HG03196 (cell line): ENCODE results near the gene AKAP13.
"Not testable (repeated sequence)": the region's sequence is repeated elsewhere in the genome, so short reads cannot be mapped to it uniquely, and the experiment has no call there.

Source experiments
- ATAC-seq: cut with Tn5 transposase; IDR thresholded peaks from one replicate; pipeline ENCODE4 v1.9.1; 2021; ENCODE audit not compliant: unreplicated experiment

The AKAP13 gene, protein sequence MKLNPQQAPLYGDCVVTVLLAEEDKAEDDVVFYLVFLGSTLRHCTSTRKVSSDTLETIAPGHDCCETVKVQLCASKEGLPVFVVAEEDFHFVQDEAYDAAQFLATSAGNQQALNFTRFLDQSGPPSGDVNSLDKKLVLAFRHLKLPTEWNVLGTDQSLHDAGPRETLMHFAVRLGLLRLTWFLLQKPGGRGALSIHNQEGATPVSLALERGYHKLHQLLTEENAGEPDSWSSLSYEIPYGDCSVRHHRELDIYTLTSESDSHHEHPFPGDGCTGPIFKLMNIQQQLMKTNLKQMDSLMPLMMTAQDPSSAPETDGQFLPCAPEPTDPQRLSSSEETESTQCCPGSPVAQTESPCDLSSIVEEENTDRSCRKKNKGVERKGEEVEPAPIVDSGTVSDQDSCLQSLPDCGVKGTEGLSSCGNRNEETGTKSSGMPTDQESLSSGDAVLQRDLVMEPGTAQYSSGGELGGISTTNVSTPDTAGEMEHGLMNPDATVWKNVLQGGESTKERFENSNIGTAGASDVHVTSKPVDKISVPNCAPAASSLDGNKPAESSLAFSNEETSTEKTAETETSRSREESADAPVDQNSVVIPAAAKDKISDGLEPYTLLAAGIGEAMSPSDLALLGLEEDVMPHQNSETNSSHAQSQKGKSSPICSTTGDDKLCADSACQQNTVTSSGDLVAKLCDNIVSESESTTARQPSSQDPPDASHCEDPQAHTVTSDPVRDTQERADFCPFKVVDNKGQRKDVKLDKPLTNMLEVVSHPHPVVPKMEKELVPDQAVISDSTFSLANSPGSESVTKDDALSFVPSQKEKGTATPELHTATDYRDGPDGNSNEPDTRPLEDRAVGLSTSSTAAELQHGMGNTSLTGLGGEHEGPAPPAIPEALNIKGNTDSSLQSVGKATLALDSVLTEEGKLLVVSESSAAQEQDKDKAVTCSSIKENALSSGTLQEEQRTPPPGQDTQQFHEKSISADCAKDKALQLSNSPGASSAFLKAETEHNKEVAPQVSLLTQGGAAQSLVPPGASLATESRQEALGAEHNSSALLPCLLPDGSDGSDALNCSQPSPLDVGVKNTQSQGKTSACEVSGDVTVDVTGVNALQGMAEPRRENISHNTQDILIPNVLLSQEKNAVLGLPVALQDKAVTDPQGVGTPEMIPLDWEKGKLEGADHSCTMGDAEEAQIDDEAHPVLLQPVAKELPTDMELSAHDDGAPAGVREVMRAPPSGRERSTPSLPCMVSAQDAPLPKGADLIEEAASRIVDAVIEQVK (N-terminal part only)

DNA sequence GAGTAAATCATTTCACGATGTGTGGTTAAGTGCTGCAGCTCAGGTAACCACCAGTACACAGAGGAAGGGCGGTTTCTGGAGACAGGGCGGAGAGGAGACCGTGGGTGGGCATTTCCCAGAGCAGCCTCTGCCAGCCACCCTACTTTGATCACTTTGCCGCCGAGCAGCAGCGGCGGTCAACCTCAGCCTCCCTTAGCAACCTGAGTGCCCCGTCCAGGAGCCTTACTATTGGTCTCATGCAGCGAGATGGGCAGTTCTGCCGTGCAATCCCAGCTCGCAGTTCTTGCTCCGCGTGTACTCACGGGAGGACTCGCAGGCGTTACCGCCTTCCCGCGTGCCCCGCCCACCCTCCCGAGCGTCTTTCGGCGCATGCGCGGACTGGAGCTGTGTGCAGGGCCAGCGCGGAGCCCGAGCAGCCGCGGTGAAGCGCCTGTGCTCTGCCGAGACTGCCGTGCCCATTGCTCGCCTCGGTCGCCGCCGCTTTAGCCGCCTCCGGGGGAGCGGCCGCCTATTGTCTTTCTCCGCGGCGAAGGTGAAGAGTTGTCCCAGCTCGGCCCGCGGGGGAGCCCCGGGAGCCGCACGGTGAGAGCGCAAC lies at the start of gene AKAP13:
Gene AKAP13 (plus strand): TSS at position 387 of the 595 bp plus-strand sequence. CDS start 105,118 bp downstream, outside the sequence.
- ATAC-seq = peak; percentile 84

DNA sequence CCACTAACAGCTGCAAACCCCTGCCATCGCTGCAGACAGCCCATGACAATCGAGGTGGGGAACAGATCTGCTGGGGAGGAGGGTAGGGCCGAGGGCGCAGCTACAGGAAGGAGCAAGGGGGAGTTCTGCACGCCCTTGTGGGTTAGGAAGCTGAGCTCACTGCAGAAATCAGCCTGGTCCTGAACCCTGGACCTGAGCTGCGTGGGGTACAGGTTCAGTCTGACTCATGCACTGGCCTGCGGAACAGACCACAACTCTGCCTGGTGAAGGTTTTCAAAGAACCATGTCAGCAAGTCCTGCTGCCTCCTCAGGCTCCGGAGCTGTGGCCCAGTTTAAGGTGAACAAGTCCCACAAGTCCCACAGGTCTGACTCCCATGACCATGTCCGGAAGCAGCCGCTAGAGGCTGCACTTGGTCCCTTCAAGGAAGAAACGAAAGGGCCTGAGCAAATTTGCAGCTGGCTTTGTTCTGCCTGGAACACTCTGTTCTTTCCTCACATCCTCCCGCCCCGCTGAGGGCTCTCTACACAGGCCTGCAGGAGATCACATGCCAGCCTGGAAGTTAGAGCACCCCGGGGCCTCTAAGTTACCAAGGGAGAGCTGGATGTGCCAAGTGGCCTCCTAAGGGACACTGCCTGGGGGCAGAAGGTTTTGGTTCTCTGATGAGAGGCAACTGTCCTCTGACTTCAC lies 49.4 kb upstream of the AKAP13 start:
- peak; percentile 60 for ATAC-seq

DNA sequence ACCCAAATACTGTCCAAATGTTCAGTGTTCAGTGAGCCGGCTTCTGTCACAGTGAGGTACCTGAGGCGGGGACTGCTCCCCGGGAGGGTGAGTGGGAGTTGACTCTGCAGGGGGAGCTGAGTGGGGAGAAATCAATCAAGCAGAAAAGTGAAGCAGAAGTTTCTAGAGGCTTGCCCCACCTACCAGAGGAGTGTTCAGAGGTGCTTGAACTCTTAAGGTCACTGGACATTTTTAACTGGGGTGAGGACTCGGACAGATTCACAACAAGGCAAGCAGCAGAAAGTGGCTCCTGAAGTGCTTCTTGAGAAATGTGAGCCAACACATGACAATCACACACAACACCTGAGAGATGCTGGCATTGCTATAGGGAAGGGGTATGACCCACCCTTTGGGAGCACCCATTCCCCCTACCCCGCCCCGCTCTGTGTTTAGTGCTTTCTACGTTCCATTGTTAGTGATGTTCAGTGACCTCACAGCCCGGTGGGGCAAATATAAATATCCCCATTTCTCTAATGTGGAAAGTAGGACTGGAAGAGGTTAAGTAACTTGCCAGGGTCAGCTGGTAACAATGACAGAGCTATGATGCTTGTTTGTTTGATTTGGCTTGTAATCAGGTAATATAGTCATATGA lies 48.6 kb upstream of the AKAP13 start:
- peak; percentile 2 for ATAC-seq

DNA sequence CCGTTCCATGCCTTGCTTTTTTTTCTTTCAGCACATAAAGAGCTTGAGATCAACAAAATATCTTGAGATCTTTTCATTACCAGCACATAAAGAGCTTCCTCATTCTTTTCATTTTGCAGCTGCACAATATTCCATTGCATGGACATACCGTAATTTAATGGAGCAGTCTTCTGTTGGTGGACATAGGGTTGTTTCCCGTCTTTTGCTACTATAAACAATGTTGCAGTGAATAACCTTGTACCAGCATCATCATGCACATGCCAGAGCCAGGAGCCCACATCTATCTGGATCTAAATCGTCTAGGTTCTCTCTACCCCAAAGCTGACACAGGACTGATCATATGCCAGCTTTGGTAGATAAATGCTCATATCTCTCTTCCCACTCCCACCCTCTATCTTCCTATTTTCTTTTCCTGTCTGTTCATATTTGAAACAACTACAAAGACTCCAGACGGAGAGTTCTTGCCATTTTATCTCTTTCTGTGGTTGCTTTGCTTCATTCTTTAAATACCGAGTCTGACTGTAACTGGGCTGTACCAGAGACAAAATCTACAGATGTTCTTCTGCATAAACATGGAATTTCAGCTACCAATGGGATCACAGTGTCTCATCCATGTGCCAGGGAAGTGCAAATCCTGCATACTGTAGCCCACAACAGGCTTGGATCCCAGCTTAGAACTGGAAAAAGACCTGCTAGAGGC lies 47.1 kb upstream of the AKAP13 start:
- ATAC-seq = no peak

DNA sequence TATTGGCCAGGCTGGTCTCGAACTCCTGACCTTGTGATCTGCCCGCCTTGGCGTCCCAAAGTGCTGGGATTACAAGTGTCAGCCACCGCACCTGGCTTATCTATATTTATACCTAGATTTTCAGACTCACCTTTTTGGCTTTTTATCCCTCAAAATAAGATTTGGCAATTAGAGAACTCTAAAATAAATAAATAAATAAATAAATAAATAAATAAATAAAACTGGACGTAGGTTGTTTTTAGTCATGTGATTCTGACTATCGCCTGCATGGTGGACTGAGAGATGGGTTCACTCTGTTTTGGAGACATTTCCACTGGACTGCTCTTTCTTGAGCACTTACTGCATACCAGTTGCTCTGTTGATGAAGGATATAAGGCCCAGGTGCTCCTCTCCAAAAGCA lies 46.2 kb upstream of the AKAP13 start:
- no peak for ATAC-seq

DNA sequence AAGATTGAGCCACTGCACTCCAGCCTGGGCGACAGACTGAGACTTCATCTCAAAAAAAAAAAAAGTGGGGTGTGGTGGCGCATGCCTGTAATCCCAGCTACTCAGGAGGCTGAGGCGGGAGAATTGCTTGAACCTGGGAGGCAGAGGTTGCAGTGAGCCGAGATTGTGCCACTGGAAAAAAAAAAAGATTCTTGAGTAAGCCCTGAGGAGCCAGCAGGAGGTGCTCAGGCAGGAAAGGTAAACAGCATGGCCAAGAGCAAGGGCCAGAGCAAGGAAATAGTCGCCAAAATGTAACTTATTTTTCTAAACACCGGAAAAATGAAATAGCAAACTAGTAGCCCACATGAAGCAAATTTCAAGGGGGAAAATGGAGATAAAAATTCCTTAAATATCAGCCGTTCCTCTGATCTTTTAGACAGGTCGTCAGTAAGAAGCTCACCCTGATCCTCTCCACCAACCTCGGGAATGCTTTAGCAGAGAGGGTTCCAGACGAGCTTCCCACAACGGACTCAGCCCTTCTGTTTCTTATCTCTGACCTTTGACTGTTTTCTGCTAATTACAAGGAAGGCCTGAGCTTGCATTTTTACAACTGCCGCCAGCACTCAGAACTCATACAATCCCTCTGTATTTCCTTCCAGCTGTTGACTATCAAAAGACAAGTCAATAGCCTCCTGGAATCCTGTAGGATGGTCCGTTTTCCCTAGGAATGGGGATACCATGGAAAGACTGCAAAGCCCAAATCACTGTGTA lies 45.0 kb upstream of the AKAP13 start:
- no peak for ATAC-seq

DNA sequence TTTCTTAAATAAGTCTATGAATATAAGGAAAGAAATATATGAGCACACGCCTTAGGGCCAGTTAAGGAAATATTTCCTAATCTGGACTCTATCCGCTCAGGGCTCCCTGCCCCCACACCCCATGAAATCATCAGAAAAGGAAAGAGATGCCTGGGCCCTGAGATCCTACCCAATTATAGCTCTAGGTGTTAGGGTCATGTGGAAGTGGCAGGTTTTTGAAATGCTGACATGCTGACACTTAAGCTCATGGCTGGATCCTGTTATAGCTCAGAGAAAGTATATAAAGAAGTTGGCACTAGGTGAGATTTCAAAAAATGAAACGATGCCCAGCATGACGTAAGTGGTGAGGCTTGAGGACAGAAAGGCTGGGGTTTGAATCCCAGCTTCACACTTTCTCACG lies 43.5 kb upstream of the AKAP13 start:
- no peak for ATAC-seq

DNA sequence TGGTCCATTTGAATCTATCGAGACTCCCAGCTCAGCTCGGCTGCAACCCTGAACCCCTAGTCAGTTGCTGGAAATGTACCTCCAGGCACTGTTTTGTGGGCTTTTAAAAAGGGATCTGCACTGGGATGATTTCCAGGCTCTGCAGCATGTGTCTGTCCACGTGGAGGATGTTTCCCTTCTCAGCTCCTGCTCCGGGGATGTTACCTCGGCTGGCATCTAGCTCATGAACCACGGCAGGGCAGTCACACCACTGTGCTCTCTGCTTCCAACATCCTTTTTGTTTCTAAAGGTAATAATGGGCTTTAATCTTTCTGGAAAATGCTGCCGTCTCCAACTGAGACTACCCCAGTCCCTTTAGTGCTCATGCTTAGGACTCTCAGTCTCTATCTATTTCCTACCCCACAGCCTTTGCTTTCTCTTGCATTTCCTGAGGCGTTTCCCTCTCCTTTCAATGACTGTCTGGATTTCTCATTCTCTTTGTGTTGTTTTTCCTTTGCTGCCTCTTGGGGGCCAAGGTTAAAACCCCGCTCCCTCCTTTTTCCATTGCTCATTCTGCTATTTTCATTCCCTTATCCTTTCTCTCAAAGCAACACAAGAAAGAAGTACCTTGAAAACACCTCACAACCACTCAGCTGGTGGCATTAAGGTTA lies 42.9 kb upstream of the AKAP13 start:
- ATAC-seq = no peak

DNA sequence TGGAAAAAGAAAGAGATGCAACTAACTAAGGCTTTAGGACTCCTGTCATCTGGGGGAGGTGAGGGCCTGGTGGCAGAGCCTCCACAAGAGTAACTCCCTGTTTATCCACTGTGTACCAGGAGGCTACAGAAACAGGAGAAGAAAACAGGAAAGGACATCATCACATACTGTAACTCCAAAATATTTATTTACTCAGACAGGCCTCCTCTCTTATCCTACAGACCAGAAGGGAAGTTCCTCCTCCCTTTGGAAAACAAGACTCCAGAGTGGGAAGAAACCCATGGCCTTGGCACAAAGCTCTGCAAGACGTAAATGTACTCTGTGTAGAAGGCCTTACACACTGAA lies 40.1 kb upstream of the AKAP13 start:
- ATAC-seq = no peak

DNA sequence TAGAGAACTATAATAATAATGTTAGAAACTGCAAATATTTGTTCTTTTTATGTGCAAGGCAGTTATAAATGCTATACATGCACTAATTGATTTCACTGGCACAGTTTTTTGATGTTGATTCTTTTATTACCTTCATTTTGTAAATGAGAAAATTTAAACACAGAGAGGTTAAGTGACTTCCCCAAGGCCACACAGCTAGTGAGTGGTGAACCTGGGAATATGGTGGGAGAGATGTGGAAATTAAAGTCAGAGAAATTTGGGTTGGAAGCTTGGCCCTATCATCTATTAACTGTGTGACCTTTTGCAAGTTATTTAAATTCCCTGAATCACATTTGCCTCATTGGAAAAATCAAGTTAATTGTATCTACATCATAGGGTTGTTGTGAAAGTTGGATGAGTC lies 39.6 kb upstream of the AKAP13 start:
- ATAC-seq = no peak

DNA sequence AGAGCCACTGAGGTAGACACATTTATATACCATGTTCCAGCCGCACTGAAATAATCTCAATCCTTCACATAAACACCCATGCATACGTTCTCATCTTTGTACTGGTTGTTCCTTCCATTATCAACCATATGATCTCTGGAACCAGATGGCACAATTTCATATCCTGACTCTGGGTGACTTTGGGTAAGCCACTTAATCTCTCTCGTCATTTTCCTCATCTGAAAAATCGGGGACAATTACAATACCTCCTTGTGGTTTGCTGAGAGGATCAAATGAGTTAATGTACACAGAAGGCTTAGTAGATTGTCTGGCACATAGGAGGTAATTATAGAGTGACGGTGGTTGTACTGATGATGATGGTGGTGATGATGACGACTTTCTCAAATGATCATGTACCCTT lies 38.2 kb upstream of the AKAP13 start:
- not testable (repeated sequence) for ATAC-seq

DNA sequence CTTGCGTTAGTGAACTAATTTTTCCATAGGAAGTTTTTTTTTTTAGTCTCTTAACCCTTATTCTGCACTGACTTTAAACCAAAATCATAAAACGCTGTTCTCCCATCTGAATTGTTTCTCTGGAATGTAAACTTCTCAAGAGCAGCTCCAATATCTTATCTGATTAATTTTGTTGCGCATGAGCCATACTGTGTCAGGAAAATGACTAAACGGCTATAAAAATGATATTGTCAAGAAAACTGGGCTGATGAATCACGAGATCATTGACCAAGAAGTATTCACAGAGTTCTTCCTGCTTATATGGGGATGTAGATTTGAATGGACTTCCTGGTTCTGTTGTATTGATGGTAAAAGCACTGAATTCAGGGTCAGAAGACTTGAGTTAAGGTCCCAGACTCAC lies 37.0 kb upstream of the AKAP13 start:
- ATAC-seq = not testable (repeated sequence)

DNA sequence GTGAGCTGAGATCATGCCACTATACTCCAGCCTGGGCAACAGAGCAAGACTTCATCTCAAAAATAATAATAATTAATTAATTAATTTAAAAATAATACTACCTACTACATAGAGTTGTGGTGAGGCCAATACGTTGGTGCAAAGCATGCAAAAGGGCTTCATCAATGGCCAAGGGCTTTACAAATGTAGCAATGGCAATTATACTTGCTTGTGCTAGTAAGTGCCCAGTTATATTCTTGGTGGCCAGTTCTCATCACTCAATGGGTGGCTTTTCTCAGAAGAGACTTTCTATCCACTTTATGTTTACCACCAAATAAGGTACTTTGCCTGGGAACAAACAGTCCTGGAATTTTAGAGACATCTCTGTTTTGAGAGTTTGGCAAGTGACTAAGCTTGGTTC lies 36.2 kb upstream of the AKAP13 start:
- not testable (repeated sequence) for ATAC-seq

DNA sequence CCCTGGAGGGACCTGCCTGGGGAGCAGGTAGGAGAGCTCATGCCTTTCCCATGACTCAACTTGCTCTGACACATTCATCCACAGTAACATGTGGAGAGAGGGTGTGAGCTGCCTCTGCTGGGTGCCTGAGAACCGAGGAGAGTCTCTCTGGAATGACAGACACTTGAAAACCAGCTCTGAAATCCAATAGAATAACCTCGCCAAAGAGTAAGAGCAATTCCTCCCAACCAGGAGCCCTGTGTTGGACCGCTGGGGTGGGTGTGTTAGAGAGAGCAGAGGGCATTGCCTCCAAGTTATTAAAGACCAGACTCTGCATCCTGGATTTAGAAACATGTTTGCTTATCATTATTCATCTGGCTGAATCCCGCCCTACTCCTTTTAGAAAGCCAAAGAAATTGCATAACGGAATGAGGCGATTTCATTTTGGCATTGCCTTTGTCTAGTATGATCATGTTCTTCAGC lies 35.7 kb upstream of the AKAP13 start:
- ATAC-seq = not testable (repeated sequence)

DNA sequence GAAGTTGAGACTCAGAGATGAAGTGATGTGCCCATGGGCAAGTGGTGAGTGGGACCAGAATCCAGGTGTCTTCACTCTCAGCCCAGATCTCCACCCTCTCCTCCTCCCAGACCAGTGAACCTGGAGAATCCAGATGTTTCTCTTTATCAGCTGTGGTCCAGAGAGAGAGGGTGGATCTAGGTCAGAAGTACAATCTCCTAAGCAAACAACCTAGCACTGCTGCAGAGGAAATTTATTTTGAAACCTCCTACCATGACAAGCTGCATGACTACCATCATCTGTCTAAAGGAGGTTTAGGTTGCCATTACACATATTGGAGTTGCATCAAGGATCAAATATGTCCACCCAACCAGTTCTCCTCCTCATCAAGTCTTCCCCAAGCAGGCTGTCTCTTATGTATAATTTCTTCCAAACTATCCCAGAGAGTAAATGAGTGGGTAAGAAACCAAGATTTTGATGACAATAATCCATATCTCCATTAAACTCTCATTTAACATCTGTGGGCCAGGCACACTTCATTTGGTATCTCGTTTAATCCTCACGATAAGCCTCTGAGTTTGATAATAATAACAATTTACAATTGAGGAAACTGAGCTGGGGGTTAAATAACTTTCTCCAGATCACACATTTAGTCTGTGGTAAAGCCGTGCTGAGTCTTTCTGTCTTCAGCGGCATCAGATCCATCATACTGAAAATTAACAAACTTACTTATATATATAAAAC lies 35.0 kb upstream of the AKAP13 start:
- ATAC-seq = not testable (repeated sequence)

DNA sequence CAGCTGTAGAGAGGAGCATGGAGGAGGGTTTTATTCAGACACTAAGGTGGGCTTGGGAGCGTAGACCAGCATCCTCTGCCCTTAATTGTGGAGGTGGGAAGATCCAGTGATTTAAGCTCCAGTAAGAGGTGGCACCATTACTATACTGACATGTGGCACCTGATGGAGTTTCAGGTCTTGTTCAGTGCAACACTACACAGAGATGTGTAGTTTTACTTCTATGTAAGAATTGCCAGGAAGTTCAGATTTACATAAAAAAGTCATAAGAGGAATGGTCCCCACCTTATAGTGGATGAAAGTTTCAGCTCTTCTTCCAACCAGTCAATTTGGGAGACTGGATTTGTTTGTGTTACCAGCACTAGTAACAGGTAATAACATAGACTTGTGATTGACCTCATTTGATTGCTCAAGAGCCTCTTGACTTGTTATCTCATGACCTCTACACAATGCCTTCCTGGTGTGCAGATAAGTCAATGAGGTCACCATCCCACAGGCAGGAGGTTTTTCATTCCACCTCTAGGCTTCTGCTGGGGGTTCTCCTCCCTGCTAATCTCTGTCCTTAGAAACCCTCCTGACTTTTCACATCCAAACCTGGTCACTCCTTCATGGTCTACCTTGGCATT lies 33.8 kb upstream of the AKAP13 start:
- not testable (repeated sequence) for ATAC-seq
